GM21423 (cell line): Measurements from ENCODE around the gene ABCB11.

Experiments
- ATAC-seq: cut with Tn5 transposase; IDR thresholded peaks from one replicate; pipeline ENCODE4 v1.9.1; 2021; ENCODE audit warnings: mild to moderate bottlenecking, moderate library complexity; ENCODE audit not compliant: unreplicated experiment

The ABCB11 gene

GRCh38 chr2:169010633-169011460 is 20.3 kb downstream of the ABCB11 start:
- no peak for ATAC-seq

- ATAC-seq, result no peak
Measured at GRCh38 chr2:169009865-169010579, 21.1 kb downstream of the ABCB11 start.

- ATAC-seq, result no peak
Measured at GRCh38 chr2:169007941-169008340, 23.2 kb downstream of the ABCB11 start.

- ATAC-seq, result no peak
Measured at GRCh38 chr2:169007356-169007755, 23.8 kb downstream of the ABCB11 start.

GRCh38 chr2:169006665-169007064 is 24.5 kb downstream of the ABCB11 start:
- no peak for ATAC-seq

- no peak for ATAC-seq
Measured at GRCh38 chr2:169005994-169006393, 25.1 kb downstream of the ABCB11 start.

- no peak for ATAC-seq
Measured at GRCh38 chr2:169005080-169005598, 26.0 kb downstream of the ABCB11 start.

- no peak for ATAC-seq
Measured at GRCh38 chr2:169002161-169002738, 28.9 kb downstream of the ABCB11 start.

GRCh38 chr2:169001116-169001815 is 29.9 kb downstream of the ABCB11 start:
- no peak for ATAC-seq

- no peak for ATAC-seq
Measured at GRCh38 chr2:168999668-169000213, 31.4 kb downstream of the ABCB11 start.

GRCh38 chr2:168998609-168999211 is 32.4 kb downstream of the ABCB11 start:
- ATAC-seq, result no peak

- ATAC-seq, result no peak
Measured at GRCh38 chr2:168997794-168998193, 33.3 kb downstream of the ABCB11 start.

- no peak for ATAC-seq
Measured at GRCh38 chr2:168997118-168997521, 34.0 kb downstream of the ABCB11 start.

- ATAC-seq, result no peak
Measured at GRCh38 chr2:168995744-168996143, 35.4 kb downstream of the ABCB11 start.

GRCh38 chr2:168993538-168993937 is 37.6 kb downstream of the ABCB11 start:
- ATAC-seq, result no peak

GRCh38 chr2:168992591-168993349 is 38.4 kb downstream of the ABCB11 start:
- ATAC-seq, result no peak

- no peak for ATAC-seq
Measured at GRCh38 chr2:168992026-168992425, 39.1 kb downstream of the ABCB11 start.

GRCh38 chr2:168988755-168989154 is 42.4 kb downstream of the ABCB11 start:
- no peak for ATAC-seq

- ATAC-seq, result no peak
Measured at GRCh38 chr2:168986398-168986943, 44.7 kb downstream of the ABCB11 start.
